T1000 (cell line): ENCODE data around the gene PRH2.

Experiments
- DNase-seq: peaks from one replicate; lab custom pipeline; 2025; ENCODE audit warnings: mixed read lengths; lab: John Stamatoyannopoulos, UW

The PRH2 gene

GRCh38 chr12:10960211-10960610, 31.2 kb downstream of the PRH2 start:
- no peak for DNase-seq

- no peak for DNase-seq
These were observed 36.4 kb downstream of the PRH2 start for GRCh38 chr12:10965476-10965875.

DNA sequence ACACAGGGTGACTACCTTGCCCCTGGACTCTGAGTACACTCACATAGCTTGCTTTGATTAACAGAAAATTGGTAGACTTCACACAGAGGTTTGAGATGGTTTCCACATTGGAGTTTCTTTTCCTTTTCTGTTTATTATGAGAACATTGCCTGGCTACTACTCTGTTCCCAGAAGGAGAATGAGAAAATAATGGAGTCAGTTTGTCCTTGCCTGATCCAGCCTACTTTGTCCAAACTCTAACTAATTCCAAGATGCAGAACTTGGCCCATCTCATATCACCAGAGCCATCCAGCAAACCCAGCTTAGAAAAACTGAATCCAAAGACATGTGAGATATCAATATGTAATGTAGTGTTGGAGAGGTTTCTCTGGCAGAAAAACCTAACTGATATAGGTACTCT, 37.3 kb downstream of the PRH2 start:
- DNase-seq: no peak

GRCh38 chr12:10967409-10967808, 38.4 kb downstream of the PRH2 start:
- no peak for DNase-seq

DNA sequence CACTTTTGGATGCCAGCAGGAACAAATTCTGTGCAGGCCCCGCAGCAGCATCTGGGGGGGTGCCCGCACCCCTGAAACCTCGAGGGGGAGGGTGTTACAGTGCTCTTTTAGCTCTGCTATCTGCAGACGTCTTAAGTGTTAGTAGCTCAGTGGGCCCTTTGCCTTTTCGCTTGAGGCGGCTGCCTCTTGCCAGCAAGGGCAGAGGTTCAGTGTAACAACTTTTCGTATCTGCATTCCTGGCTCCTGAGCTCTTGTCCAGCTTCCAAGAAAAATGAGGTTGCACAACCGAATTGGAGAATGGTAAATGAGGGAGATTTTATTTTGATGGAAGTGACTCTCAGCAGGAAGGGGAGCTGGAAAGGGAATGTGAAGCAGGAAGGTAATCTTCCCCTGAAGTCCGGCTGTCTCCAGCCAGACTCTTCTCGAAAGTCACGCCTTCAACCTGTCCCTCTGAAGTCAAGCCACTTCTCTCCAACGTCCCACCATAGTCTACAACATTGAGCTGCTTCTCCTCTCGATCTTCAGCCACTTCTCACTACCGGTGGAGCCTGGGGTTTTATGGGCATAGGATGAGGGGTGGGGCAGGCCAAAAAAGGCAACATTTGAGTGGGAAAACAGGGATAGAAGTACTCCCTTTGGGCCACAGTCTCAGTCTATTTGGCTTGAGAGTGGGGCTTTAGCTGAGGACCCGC, 39.9 kb downstream of the PRH2 start:
- peak; percentile 48 for DNase-seq

DNA sequence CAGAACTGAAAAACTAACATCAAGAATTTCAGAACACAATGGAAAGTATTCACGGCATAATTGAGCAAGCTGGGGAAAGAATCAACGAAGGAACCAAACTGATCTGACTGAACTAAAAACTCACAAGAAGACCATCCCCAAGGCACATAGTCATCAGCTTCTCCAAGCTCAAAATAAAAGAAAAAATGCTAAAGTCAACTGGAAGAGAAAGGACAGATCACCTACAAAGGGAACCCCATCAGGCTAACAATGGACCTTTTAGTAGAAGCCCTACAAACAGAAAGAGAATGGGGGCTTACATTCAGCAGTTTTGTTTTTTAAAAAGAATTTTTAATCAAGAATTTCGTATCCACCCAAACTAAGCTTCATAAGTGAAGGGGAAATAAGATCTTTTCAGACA, 45.9 kb downstream of the PRH2 start:
- no peak for DNase-seq

DNA sequence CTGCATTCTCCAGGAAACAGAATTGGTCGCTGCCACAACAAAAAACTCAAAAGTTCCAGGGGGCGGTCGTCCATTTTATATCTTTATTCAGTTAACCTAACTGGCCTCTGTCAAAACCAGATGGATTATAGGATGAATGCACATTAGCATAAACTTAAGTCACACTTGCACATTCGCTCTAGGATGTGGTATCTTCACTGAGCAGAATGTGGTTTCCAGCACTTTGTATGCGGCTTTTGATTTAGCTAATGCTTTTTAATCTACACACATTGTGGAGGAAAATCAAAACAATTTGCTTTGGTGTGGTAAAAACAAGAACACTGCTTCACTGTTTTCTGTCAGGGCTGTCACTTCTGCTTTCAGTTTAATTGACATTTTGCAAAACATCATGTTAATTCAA, 53.2 kb downstream of the PRH2 start:
- DNase-seq: no peak
